Liver (tissue), 2 donors: ENCODE results near the gene LCE3C.

Source experiments
- FOXA1 ChIP-seq: IDR thresholded peaks from 2 replicates; pipeline ENCODE4 v1.6.1; 2016; ENCODE audit warnings: antibody characterized with exemption
- TF ChIP-seq, protein P1 (sequence below): fragments of 150-350 bp; IDR thresholded peaks from 2 replicates; pipeline ENCODE4 v1.5.1; 2017; ENCODE audit warnings: improper control_type of control experiment, low read depth, low read length; ENCODE audit not compliant: missing input control
- donor health status: healthy.

DNA sequence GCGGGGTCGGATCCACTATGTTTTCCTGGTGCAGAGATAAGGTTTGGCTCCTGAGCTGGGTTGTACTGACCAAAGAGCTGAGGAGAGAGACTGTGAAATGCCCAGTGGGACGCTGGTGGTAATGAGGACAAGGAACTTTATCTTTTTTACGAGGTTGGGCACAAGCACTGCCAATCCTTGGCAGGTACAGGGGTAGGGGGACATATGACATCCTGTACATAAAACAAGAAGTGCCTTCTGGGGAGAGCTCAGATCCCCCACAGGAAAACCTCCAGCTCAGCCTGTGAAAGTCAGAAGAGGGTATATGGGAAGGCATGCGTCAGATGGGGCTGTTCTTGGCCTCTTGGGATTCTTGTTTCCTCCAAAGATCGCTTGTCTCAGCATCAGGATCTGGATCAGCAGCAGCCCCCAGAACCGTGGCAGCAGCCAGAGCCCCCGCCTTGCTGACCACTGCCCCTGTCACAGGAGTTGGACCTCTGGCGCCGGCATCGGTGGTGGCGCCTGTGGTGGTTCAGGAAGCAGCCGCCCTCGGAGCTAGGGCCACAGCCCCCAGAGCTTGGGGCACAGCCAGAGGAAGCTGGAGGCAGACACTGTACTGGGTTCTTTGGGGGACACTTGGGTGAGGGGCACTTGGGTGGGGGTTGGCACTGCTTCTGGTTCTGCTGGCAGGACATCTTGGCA is 34.4 kb upstream of the LCE3C start:
- TF ChIP-seq FOXA1: no peak
- TF ChIP-seq, protein P1, sequence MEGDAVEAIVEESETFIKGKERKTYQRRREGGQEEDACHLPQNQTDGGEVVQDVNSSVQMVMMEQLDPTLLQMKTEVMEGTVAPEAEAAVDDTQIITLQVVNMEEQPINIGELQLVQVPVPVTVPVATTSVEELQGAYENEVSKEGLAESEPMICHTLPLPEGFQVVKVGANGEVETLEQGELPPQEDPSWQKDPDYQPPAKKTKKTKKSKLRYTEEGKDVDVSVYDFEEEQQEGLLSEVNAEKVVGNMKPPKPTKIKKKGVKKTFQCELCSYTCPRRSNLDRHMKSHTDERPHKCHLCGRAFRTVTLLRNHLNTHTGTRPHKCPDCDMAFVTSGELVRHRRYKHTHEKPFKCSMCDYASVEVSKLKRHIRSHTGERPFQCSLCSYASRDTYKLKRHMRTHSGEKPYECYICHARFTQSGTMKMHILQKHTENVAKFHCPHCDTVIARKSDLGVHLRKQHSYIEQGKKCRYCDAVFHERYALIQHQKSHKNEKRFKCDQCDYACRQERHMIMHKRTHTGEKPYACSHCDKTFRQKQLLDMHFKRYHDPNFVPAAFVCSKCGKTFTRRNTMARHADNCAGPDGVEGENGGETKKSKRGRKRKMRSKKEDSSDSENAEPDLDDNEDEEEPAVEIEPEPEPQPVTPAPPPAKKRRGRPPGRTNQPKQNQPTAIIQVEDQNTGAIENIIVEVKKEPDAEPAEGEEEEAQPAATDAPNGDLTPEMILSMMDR: no peak
